Measurements from ENCODE around the gene ZNF514. TPM values are rescaled to one million over a fixed set of nuclear protein-coding genes. Genes with fewer than 3 reads are reported as not detected.
"Not testable (repeated sequence)": the region's sequence is repeated elsewhere in the genome, so short reads cannot be mapped to it uniquely, and the experiment has no call there.

ZNF514 gene
- total RNA-seq, 1 donor from 2014 or later = 14.7 TPM

DNA sequence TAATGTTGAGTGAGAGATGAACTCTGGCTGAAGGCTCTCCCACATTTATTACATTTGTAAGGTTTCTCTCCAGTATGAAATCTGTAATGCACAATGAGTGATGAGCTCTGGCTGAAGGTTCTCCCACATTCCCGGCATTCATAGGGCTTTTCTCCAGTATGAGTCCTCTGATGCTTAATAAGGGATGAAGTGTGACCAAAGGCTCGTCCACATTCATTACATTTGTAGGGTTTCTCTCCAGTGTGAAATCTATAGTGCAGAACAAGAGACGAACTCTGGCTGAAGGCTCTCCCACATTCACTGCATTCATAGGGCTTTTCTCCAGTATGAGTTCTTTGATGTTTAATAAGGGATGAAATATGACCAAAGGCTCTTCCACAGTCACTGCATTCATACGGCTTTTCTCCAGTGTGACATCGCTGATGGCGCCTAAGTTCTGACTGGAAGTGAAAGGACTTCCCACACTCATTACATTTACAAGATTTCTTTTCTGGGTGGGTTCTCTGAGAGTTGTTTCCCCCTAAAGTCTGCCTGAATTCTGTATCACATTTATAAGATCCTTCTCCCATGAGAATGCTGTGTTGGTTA is 10.2 kb downstream of the ZNF514 start:
- no peak for DNase-seq (ENCODE audit: low spot score)
- intact Hi-C loops (cut with DNase I) = no loop called here

DNA sequence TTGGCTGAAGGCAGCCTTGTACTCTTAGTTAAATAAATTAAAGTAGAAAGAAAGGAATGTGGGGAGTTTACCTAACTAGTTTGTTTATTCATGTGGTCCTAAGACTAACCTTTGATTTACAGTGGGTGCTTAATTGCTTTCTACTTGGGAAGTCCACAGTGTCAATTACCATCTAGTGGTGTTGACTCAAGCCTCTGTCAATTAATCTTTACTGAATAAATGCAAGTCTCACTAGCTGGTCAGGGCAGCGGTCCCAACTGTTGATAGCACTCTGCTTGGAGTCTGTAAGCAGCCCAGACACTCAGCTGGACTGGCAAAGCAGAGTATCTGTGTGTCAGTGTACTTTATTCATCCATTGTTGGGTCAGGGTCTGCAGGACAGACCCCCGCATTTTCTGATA is 15.8 kb downstream of the ZNF514 start:
- intact Hi-C loops (cut with DNase I) = no loop called here
- DNase-seq (ENCODE audit: low spot score) = no peak

DNA sequence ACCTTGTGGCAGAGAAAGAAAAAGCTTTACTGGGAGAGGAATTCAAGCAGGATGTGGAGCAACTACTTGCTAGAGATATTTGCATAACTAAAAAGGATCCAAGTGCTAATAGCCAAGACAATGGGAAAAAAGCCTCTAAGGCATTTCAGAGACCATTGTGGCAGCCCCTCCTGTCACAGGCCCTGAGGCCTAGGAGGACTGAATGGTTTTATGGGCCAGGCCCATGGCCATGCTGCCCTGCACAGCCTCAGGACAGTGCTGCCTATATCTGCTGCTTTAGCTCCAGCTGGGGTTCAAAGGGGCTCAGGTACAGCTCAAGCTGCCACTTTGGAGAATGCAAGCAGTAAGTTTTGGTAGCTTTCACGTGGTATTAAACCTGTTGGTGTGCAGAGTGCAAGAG is 20.9 kb downstream of the ZNF514 start:
- DNase-seq (ENCODE audit: low spot score) = no peak
- intact Hi-C loops (cut with DNase I) = no loop called here

DNA sequence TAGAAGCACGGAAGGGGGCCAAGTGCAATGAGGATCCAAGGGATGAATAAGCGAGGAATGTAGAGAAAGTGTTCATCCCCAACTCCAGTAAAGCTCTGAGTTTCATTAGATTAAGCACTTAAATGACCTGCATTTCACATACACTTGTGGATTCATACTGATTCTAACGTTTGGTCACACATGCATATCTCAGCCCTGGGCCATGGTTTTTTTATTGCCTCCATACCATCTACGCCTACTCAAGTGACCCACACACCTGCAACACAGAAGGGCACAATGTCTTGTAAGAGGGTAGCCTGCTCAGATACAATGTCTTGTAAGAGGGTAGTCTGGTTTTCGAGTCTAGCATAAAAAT is 37.5 kb downstream of the ZNF514 start:
- no peak for DNase-seq (ENCODE audit: low spot score)
- intact Hi-C loops (cut with DNase I) = loop anchor here (2.0 to 5.0 kb wide), 2 partner anchors 37 to 85 kb away; partner anchors contain the start of genes ZNF514 and ZNF892

DNA sequence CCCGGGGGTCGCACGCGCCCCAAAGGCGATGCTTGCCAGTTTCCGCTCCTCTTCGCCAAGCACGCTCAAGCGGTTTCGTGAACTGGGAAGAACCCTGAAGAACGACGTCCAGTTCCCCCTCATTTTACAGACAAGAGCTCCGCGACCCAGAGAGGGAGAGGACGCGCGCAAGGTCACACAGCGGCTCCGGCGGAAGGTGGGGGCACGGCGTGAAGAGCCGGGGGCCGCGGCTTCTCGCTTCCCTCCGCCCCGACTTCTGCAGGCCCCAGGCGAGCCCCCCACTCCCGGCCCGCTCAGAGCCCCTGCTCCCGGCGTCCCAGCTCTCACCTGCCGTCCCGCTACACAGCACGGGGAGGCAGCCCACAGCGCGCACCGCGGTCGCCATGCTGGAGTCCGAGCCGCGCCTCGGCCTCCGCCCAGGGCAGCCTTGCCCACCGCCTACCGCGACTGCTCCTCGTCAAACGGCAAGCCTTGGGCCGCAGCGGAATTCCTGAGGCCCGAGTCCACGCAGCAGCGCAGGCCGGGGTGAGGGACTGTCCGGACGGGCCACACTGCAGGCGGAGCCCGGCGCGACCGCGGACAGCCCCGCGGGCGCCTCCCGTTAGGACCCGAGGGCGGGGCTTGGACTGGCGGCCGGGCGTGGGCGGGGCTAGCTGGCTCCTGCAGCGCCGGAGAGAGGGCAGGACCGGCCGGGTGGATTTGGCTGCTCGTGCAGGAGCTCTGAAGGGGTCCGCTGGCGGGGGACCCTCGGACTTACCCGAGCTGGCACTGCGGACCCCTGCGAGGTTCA is 38.0 kb downstream of the ZNF514 start, which contains the start of gene MRPS5:
TSS of gene MRPS5 (minus strand) at position 402 of the 790 bp plus-strand sequence. CDS start at position 385, 17 bp downstream.
- DNase-seq (ENCODE audit: low spot score) = peak; percentile 95
- intact Hi-C loops (cut with DNase I) = loop anchor here (2.0 to 5.0 kb wide), 3 partner anchors 37 to 86 kb away; partner anchors contain the start of genes ZNF2, ZNF514 and ZNF892

DNA sequence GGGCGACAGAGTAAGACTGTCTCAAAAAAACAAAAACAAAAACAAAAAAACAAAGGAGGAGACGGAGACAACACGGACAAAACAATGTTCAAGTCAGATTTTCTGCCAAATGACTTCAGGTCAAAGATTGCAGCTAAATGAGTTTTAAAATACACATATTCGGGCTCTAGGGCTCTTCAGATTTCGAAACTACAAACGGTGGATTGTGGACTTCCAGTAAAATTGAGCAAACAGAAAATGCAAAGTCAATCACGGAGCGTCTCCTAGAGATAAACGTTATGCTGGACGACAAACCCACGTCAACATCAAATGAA is 38.6 kb downstream of the ZNF514 start:
- DNase-seq (ENCODE audit: low spot score) = no peak
- intact Hi-C loops (cut with DNase I) = loop anchor here (2.0 to 5.0 kb wide), 2 partner anchors 44 to 86 kb away; partner anchors contain the start of genes ZNF2 and ZNF892

DNA sequence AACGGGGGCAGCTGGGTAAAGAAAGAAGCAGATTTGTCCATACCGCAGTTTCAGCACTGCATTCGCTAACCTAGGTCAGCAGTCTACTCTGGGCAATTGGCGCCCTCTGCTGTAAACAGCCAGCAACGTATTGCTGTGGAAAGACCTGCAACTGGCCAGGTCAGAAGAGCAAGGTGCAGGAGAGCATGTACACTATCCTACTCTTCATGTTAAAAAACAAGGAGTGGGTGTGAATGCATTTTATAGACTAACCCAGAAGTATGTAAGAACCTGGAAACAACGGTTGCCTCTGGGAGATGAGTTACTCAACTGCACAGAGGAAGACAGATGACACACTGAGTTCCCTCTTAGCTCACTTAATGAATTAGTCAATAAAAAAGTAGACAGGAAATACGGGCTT is 44.2 kb downstream of the ZNF514 start:
- DNase-seq (ENCODE audit: low spot score) = peak; percentile 85
- intact Hi-C loops (cut with DNase I) = loop anchor here (1.0 to 5.0 kb wide), 2 partner anchors 93 to 128 kb away; no protein-coding TSS in a partner anchor

DNA sequence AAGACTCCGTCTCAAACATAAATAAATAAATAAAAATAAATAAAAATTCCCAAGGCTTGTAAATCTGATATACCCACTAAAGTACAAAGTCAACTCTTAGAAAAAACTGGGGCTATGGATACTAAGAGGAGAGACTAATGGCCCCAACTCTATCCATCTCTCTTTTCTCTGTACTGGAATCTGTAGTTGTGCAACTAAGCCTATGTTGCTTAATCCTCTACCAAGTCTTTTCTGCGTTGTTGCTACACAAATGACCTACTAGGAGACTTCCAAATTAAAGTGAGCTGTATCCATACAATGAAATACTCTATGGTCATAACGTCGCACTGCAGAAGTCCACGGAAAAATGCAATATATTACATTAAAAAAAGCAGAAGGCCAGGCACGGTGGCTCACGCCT is 46.2 kb downstream of the ZNF514 start:
- DNase-seq (ENCODE audit: low spot score) = no peak
- intact Hi-C loops (cut with DNase I) = no loop called here

DNA sequence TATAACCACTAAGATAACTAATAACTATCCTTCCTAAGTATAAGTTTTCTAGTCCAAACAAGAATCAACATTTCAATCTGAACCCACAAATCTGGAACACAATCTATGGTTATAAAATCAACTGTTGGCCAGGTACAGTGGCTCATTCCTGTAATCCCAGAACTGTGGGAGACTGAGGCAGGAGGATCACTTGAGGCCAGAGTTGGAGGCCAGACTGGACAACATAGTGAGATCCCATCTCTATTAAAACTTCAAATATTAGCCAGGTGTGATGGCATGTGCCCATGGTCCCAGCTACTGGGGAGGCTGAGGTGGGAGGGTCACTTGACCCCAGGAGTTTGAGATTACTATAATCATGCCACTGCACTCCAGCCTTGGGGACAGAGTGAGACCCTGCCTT is 49.3 kb downstream of the ZNF514 start:
- DNase-seq (ENCODE audit: low spot score) = no peak
- intact Hi-C loops (cut with DNase I) = no loop called here

DNA sequence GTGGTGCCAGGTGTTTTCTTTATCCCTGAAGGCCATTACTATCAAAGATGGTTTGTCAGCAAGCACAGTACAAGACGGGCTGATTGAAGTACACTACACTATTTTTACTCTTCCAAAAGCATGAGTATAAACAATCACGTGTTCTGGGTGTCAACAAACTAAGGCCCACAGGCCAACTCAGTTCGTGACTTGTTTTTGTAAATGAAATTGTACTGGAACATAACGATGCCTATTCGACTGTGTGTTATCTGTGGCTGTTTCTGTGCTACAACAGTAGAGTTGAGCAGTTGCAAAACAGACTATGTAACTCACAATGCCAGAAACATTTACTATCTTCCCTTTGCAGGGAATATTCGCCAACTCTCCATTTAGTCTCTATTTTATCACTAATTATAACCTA is 50.4 kb downstream of the ZNF514 start:
- intact Hi-C loops (cut with DNase I) = no loop called here
- no peak for DNase-seq (ENCODE audit: low spot score)

DNA sequence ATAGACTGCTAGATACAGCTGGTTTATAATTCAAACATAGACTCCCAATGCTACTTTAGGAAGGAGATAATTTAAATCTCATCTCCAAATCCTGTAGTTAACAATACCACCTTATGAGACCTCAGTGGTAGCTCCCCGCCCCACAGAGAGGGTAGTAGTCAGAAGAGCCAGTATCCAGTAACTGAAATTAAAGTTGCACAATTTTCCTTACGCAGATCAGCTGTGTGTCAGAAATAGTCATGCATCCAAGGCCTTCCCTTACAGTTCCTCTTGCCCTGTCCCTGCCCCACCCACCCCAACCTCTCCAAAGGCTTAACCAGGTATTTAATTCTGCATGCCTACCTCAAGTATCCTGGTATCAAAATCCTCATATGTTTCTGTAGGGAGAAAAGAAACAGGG is 53.6 kb downstream of the ZNF514 start:
- intact Hi-C loops (cut with DNase I) = no loop called here
- no peak for DNase-seq (ENCODE audit: low spot score)

DNA sequence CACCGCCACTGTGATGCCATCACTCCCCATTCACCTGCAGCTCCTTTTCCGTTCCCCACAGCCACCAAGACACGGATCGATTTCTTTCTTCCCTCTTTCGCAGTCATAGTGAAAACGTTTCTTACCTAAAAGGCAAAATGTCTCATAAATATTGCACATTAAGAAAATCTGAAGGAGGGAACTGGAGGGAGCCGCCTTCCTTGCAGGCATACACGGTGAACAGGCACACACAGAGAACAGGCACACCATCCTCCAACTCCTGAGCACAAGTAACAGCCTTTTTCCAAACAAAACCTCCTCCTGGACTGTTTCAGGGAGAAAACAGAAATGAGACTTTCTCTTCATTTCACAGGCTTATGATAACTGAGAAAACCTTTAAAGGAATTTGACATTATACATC is 55.0 kb downstream of the ZNF514 start:
- DNase-seq (ENCODE audit: low spot score) = no peak
- intact Hi-C loops (cut with DNase I) = no loop called here

DNA sequence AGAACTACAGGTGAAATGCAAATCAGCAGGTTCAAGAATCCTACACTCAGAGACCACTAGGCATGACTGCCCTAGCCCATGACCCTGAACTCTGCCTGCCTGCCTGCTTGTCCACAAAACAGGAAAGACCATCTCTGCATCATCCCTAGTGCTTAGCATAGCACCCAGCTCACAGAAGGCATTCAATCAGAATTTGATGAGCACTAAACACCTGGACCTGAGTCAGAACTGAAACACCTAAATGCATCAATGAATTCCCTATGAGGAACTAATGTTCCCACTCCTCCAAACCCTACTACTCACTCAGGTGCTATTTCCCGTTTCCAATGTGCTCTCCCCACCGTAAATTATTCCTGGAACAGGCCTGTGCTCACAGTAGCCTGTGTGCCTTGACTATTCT is 59.7 kb downstream of the ZNF514 start:
- intact Hi-C loops (cut with DNase I) = no loop called here
- DNase-seq (ENCODE audit: low spot score) = no peak

DNA sequence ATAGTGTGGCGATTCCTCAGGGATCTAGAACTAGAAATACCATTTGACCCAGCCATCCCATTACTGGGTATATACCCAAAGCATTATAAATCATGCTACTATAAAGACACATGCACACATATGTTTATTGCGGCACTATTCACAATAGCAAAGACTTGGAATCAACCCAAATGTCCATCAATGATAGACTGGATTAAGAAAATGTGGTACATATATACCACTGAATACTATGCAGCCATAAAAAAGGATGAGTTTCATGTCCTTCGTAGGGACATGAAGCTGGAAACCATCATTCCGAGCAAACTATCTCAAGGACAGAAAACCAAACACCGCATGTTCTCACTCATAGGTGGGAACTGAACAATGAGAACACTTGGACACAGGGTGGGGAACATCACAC is 61.4 kb downstream of the ZNF514 start:
- DNase-seq (ENCODE audit: low spot score); intact Hi-C loops (cut with DNase I): not testable (repeated sequence)

Other genes starting within 250 kb of the ZNF514 start
- 8.3 TPM for gene MAL, start 134.1 kb downstream of the ZNF514 start, total RNA-seq
- 69.4 TPM for gene MRPS5, start 38.0 kb downstream of the ZNF514 start, total RNA-seq
- gene ZNF2, start 6.0 kb upstream of the ZNF514 start, total RNA-seq = 4.1 TPM
- 4.8 TPM for gene ZNF892, start 47.7 kb upstream of the ZNF514 start, total RNA-seq
- 0.83 TPM for gene PROM2, start 114.6 kb upstream of the ZNF514 start, total RNA-seq
- 6.5 TPM for gene KCNIP3, start 137.5 kb upstream of the ZNF514 start, total RNA-seq
- gene FAHD2A, start 242.9 kb upstream of the ZNF514 start, total RNA-seq = 28.8 TPM

Data from cardiac septum (tissue), 1 donor.